ENCODE results near the gene NRL. TPM values are rescaled to one million over a fixed set of nuclear protein-coding genes. Genes with fewer than 3 reads are reported as not detected.
A peak's percentile ranks its signal among the peaks of the same experiment; 100 is the strongest.

The NRL gene
- total and polyA plus RNA-seq, 4 donors = 2.7 to 5.4 (median 3.1) TPM

GRCh38 chr14:24133735-24134134 is 19.0 kb upstream of the NRL start:
- WGBS, 2 donors = 89 to 91% methylated on average over 1 of the region's 1 CpG
- H3K36me3 ChIP-seq (ENCODE audit: control insufficient read depth in 4 of 4, insufficient read depth in 4 of 4, low read length in 4 of 4) = peaks cover 0 to 15% (median 8%) of the 10 kb centered on the region in 4 donors
- DNase-seq = no peak

GRCh38 chr14:24132976-24133375 is 18.2 kb upstream of the NRL start:
- peaks cover 0 to 8% (median 5%) of the 10 kb centered on the region in 4 donors for H3K36me3 ChIP-seq (ENCODE audit: control insufficient read depth in 4 of 4, insufficient read depth in 4 of 4, low read length in 4 of 4)
- H3K9me3 ChIP-seq (ENCODE audit: control insufficient read depth in 4 of 4, insufficient read depth in 3 of 4, low read length in 3 of 4) = no peaks in the 10 kb centered on the region
- H3K9ac ChIP-seq (ENCODE audit: insufficient read depth in 1 of 2, low read length in 2 of 2) = no peak overlapping the region
- DNase-seq (no peak), ATAC-seq (ENCODE audit: insufficient read depth, low FRiP score) (no peak)
- peak overlapping the region in 1 of 2 donors; percentile 93 for H3K27ac ChIP-seq (ENCODE audit: low read depth in 1 of 2, low read length in 1 of 2)
- no peak overlapping the region for H3K4me3 ChIP-seq
- H3K4me1 ChIP-seq (ENCODE audit: control insufficient read depth in 5 of 5, insufficient read depth in 5 of 5, low read length in 5 of 5) = peaks cover 0 to 18% (median 7%) of the 10 kb centered on the region in 5 donors
- H3K27me3 ChIP-seq (ENCODE audit: control insufficient read depth in 3 of 3, insufficient read depth in 3 of 3, low read length in 2 of 3) = no peaks in the 10 kb centered on the region
- WGBS, 2 donors = 93 to 95% methylated on average over 2 of the region's 2 CpGs
- TF ChIP-seq, protein P1, sequence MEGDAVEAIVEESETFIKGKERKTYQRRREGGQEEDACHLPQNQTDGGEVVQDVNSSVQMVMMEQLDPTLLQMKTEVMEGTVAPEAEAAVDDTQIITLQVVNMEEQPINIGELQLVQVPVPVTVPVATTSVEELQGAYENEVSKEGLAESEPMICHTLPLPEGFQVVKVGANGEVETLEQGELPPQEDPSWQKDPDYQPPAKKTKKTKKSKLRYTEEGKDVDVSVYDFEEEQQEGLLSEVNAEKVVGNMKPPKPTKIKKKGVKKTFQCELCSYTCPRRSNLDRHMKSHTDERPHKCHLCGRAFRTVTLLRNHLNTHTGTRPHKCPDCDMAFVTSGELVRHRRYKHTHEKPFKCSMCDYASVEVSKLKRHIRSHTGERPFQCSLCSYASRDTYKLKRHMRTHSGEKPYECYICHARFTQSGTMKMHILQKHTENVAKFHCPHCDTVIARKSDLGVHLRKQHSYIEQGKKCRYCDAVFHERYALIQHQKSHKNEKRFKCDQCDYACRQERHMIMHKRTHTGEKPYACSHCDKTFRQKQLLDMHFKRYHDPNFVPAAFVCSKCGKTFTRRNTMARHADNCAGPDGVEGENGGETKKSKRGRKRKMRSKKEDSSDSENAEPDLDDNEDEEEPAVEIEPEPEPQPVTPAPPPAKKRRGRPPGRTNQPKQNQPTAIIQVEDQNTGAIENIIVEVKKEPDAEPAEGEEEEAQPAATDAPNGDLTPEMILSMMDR (IDR thresholded peaks at IDR 0.05; ENCODE audit: control extremely low read depth, extremely low read depth) = no peak

More at GRCh38 chr14:24133735-24134134, 19.0 kb upstream of the NRL start:
- H3K4me3 ChIP-seq = no peak overlapping the region
- peaks cover 0 to 18% (median 7%) of the 10 kb centered on the region in 5 donors for H3K4me1 ChIP-seq (ENCODE audit: control insufficient read depth in 5 of 5, insufficient read depth in 5 of 5, low read length in 5 of 5)
- ATAC-seq (ENCODE audit: insufficient read depth, low FRiP score) = no peak
- H3K9me3 ChIP-seq (ENCODE audit: control insufficient read depth in 4 of 4, insufficient read depth in 3 of 4, low read length in 3 of 4) = no peaks in the 10 kb centered on the region
- no peak overlapping the region for H3K9ac ChIP-seq (ENCODE audit: insufficient read depth in 1 of 2, low read length in 2 of 2)
- no peaks in the 10 kb centered on the region for H3K27me3 ChIP-seq (ENCODE audit: control insufficient read depth in 3 of 3, insufficient read depth in 3 of 3, low read length in 2 of 3)
- TF ChIP-seq, protein P1 (IDR thresholded peaks at IDR 0.05; ENCODE audit: control extremely low read depth, extremely low read depth) = no peak
- H3K27ac ChIP-seq (ENCODE audit: low read depth in 1 of 2, low read length in 1 of 2) = no peak overlapping the region

- TF ChIP-seq, protein P1 (IDR thresholded peaks at IDR 0.05; ENCODE audit: control extremely low read depth, extremely low read depth) = no peak
- Histone ChIP-seq H3K4me1 (ENCODE audit: control insufficient read depth in 5 of 5, insufficient read depth in 5 of 5, low read length in 5 of 5) (peaks cover 0 to 17% (median 7%) of the 10 kb centered on the region in 5 donors), H3K27me3 (ENCODE audit: control insufficient read depth in 3 of 3, insufficient read depth in 3 of 3, low read length in 2 of 3) (no peaks in the 10 kb centered on the region), H3K36me3 (ENCODE audit: control insufficient read depth in 4 of 4, insufficient read depth in 4 of 4, low read length in 4 of 4) (peaks cover 0 to under 1% (median 0%) of the 10 kb centered on the region in 4 donors), H3K27ac (ENCODE audit: low read depth in 1 of 2, low read length in 1 of 2) (peak overlapping the region in 1 of 2 donors; percentile 93), H3K4me3 (no peak overlapping the region), H3K9me3 (ENCODE audit: control insufficient read depth in 4 of 4, insufficient read depth in 3 of 4, low read length in 3 of 4) (no peaks in the 10 kb centered on the region), H3K9ac (ENCODE audit: insufficient read depth in 1 of 2, low read length in 2 of 2) (no peak overlapping the region)
- DNase-seq (no peak), ATAC-seq (ENCODE audit: insufficient read depth, low FRiP score) (no peak)
- 61 to 76% methylated on average over 24 of the region's 24 CpGs for WGBS, 2 donors
Measured at GRCh38 chr14:24132061-24132685, 17.4 kb upstream of the NRL start.

Data from lung (tissue), 12 donors.